Activated CD8-positive, alpha-beta memory T cell treated with anti-CD3 and anti-CD28 coated beads, Interleukin-2, amount 10 ng/mL, durations not matched to agents 7 days and 5 days (primary cell): ENCODE measurements around the gene LDB1. TPM values are rescaled to one million over a fixed set of nuclear protein-coding genes. Genes with fewer than 3 reads are reported as not detected.

ENCODE experiments used
- ATAC-seq: fragments of 150-1000 bp; cut with Tn5 transposase; one replicate; pipeline ENCODE4 v1.10.0; 2021; ENCODE audit warnings: moderate library complexity
- CTCF ChIA-PET: fragments of 350-600 bp; sonication (Branson Sonifier 250); formaldehyde crosslinking; loops from one replicate; lab custom pipeline; 2021; ENCODE audit warnings: antibody characterized with exemption; lab: Charles Lee
- DNase-seq: peaks from one replicate; pipeline ENCODE4 v3.0.0-alpha.2; 2020
- H3K27ac Mint-ChIP-seq: one replicate; pipeline ENCODE4 v1.8.0; 2021; ENCODE audit warnings: mild to moderate bottlenecking, mixed read lengths
- H3K27me3 Mint-ChIP-seq: one replicate; pipeline ENCODE4 v1.8.0; 2021; ENCODE audit warnings: mixed read lengths
- H3K36me3 Mint-ChIP-seq: one replicate; pipeline ENCODE4 v1.8.0; 2021; ENCODE audit warnings: mild to moderate bottlenecking, mixed read lengths
- H3K4me1 Mint-ChIP-seq: one replicate; pipeline ENCODE4 v1.8.0; 2021; ENCODE audit warnings: mixed read lengths
- H3K4me3 Mint-ChIP-seq: one replicate; pipeline ENCODE4 v1.8.0; 2021; ENCODE audit warnings: mild to moderate bottlenecking, moderate library complexity, mixed read lengths
- H3K9me3 Mint-ChIP-seq: one replicate; pipeline ENCODE4 v1.8.0; 2022; ENCODE audit warnings: low read depth, mixed read lengths
- total RNA-seq, 2 experiments: library from RNA; stranded (reverse); gene quantifications; one replicate each; pipeline ENCODE4 v1.2.3, GENCODE V29; 2021

LDB1 gene
- total RNA-seq, 2 experiments from 2014 or later: 83.5 to 84.3 TPM

GRCh38 chr10:102059987-102060386 lies 60.2 kb downstream of the LDB1 start:
- ATAC-seq (no peak), DNase-seq (no peak)
- no peak overlapping the region for H3K27ac Mint-ChIP-seq
- H3K27me3 Mint-ChIP-seq: no peaks in the 10 kb centered on the region
- H3K36me3 Mint-ChIP-seq: no peaks in the 10 kb centered on the region
- H3K4me1 Mint-ChIP-seq: peaks cover 21% of the 10 kb centered on the region
- H3K4me3 Mint-ChIP-seq: no peak overlapping the region
- CTCF ChIA-PET: interaction anchor here (0.9 to 3.7 kb wide), 2 partner anchors 13 to 51 kb away, joined by 3 to 20 read pairs; no protein-coding TSS in a partner anchor
- H3K9me3 Mint-ChIP-seq: no peaks in the 10 kb centered on the region

Other genes with a start within 250 kb of the LDB1 start
- gene ARMH3, start 64.2 kb downstream of the LDB1 start, total RNA-seq: 10 to 100 TPM; 23.8 to 25.9 TPM
- 10 to 100 TPM; 26.1 to 29.6 TPM for gene HPS6, start 55.0 kb downstream of the LDB1 start, total RNA-seq
- gene PPRC1, start 12.7 kb upstream of the LDB1 start, total RNA-seq: 10 to 100 TPM; 57.9 to 79.0 TPM
- gene NOLC1, start 32.0 kb upstream of the LDB1 start, total RNA-seq: 100 to 1,000 TPM; 107 to 149 TPM
- gene ELOVL3, start 105.9 kb upstream of the LDB1 start, total RNA-seq: not detected
- not detected for gene PITX3, start 121.1 kb upstream of the LDB1 start, total RNA-seq
- gene GBF1, start 125.2 kb upstream of the LDB1 start, total RNA-seq: 10 to 100 TPM; 46.5 to 51.6 TPM